Measurements from ENCODE around the gene MORC3.

The MORC3 gene

DNA sequence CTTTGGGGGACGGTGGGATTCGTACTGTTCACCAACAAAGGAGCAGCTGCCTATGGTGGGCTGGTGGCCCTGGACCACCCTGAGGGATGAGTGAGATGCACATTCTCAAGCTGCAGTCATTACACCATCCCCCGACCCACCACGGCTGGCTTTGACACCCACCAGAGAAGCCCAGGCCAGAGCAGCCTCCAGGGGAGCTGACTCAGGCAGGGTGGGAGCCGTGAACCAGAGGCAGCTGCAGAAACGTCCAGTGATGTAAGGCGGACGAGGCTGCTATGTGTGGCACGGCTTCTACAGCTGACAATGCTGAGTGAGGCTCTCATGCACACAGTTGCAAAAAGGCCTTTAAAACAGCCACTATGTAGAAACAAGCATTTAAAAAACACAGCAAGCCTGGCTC, 105.3 kb downstream of the MORC3 start:
- DNase-seq, result no peak

All from NCI-H524 (cell line).